ENCODE data around the gene MAP4K2.

DNA sequence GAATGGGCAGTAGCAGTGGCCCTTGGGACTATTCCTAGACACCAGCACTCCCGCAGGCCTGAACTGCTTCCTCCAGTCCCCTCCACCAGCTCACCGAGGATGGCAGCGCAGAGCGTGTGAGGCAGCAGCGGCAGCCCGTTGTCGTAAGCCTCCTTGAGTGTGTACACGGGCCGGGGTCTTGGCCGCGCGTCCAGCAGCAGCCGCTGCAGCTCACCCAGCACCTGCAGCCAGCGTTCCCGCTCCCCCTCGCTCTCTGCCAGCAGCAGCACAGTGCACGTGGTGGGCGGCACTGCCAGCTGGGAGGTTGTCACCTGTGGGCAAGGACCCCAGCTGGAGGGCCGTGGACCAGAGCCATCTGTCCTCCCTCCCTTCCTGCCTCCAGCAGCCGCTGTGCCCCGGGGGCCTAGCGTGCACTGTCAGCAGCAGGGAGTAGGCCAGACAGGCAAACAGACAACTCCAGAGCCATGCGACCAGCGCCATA, 28.4 kb upstream of the MAP4K2 start:
- TF ChIP-seq POLR2AphosphoS5 (IDR thresholded peaks at IDR 0.05; ENCODE audit: low read depth, low read length) (no peak), YY1 (IDR thresholded peaks at IDR 0.05; ENCODE audit: low read depth) (no peak)
- TF ChIP-seq, protein P1, sequence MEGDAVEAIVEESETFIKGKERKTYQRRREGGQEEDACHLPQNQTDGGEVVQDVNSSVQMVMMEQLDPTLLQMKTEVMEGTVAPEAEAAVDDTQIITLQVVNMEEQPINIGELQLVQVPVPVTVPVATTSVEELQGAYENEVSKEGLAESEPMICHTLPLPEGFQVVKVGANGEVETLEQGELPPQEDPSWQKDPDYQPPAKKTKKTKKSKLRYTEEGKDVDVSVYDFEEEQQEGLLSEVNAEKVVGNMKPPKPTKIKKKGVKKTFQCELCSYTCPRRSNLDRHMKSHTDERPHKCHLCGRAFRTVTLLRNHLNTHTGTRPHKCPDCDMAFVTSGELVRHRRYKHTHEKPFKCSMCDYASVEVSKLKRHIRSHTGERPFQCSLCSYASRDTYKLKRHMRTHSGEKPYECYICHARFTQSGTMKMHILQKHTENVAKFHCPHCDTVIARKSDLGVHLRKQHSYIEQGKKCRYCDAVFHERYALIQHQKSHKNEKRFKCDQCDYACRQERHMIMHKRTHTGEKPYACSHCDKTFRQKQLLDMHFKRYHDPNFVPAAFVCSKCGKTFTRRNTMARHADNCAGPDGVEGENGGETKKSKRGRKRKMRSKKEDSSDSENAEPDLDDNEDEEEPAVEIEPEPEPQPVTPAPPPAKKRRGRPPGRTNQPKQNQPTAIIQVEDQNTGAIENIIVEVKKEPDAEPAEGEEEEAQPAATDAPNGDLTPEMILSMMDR (IDR thresholded peaks at IDR 0.05): no peak
- TF ChIP-seq, protein P2, sequence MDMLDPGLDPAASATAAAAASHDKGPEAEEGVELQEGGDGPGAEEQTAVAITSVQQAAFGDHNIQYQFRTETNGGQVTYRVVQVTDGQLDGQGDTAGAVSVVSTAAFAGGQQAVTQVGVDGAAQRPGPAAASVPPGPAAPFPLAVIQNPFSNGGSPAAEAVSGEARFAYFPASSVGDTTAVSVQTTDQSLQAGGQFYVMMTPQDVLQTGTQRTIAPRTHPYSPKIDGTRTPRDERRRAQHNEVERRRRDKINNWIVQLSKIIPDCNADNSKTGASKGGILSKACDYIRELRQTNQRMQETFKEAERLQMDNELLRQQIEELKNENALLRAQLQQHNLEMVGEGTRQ (IDR thresholded peaks at IDR 0.05; ENCODE audit: borderline replicate concordance, low read depth, low read length): no peak
